GM21723 (cell line): ENCODE data around the gene MRTFB.
A peak's percentile ranks its signal among the peaks of the same experiment; 100 is the strongest.

ENCODE experiments used
- ATAC-seq: cut with Tn5 transposase; IDR thresholded peaks from one replicate; pipeline ENCODE4 v1.9.1; 2021; ENCODE audit warnings: mild to moderate bottlenecking, moderate library complexity; ENCODE audit not compliant: unreplicated experiment

The MRTFB gene

DNA sequence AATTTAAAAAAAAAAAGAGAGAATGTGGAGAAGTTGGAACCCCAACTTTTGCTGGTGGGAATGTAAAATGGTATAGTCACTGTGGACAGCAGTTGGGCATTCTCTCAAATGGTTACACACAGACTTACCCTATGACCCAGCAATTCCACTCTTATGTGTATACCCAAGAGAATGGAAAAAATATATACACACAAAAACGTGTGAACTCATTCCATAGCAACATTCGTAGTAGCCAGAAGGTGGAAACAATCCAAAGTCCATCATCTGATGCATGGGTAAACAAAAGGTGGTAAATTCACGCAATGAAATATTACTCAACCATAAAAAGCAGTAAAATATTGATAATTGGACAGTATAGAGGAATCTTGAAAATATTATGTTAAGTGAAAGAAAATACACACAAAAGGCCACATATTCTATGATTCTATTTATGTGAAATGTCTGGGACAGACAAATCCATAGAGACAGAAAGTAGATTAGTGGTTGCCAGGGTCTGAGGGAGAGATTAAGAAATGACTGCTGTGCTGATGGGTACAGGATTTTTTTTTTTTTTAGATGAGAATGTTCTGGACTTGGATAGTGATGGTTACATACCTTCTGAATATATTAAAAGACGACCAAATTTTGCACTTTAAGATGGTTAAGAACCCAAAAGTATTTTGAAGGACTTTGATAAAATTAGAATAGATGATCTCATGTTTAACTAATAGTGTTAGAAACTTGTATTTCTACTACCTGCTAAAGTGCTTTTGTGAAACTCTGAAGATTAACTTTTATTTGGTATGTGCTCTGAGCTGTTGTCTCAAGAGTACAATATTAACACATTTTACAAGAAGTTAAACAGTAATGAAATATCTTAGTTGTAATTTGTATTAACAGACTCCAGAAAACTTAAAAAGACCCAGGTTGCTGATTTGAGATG lies 60.9 kb downstream of the MRTFB start:
- peak; percentile 23 for ATAC-seq

DNA sequence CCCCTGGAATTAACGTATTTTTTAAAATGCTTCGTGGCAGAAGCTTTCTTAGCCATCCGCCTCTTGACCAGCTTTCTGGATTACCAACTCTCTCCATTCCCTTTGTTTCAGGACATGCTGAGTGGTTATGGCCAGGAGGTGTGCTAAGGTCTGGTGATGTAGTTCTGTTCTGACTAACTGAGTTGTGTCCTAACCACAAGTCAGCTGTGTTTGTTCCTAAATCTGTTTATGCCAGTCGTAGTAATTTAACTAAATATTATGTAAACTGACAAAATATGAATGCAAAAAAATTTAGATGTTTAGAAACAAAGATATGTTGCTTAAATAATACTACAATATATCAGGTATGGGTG lies 61.6 kb downstream of the MRTFB start:
- peak; percentile 81 for ATAC-seq

DNA sequence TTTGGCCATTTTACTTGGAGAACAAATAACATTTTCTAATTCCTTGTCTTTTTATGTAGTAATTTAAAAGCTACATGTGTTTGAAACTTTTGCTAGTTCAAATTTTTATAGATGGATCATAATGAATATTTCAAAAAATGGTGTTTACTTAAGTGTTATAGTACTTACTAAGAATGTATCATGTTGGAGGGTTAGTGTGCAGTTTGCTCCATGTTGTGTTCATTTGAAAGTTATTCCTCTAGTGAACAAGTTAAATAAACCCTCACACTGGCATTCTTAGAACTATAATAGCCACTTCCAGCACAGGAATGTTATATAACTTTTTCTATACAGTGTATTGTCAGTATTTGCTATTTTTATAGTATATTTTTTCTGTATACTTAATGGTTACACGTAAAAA lies 62.8 kb downstream of the MRTFB start:
- no peak for ATAC-seq

DNA sequence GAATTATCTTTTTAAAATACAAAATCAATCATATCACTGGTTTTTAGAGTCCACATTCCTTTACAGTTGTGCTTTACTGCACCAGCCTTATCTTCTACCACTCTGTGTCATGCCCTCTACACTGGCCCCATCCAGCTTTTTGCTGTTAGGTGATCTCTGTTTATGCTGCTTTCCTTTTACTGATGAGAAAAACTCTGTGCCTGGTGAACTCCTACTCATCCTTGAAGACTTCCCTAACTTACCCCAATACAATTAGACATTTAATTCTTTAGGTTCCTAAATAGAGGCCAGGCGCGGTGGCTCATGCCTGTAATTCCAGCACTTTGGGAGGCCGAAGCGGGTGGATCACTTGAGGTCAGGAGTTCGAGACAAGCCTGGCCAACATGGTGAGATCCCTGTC lies 64.6 kb downstream of the MRTFB start:
- no peak for ATAC-seq

DNA sequence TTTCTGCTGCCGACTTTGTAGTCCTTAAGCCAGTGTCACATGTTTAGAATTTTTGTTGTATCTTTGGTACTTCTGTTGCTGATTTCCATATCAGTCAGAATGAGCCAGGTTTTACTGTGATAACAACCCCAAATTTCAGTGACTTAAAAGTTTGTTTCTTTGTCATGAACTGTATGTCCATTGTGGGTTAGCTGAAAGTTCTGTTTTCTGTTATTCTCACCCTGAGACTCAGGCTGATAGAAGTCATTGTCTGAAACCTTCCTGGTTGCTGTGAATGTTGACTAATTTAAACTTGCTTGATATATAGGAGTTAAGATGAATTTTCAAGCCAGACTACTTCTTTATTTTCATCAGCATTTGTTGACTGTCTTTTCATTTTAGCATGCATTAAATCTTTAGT lies 68.8 kb downstream of the MRTFB start:
- ATAC-seq: no peak

DNA sequence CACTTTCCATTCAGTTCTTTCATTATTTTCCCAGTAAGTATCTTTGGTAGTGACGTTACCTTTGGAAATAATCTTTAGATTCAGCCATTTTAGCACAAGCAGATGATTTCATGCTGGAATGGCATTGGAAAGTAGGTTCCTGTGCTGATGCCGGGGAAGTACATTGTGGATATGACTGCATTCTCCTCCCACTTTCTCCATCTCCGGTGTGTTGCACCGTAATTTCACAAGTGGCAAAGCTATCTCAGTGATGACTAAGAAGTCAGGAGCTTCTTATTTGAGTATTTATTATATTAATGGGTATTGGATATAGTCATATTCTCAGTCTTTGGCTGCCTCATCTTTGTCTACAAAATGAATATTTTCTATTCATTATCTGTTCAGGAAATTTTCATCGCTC lies 69.8 kb downstream of the MRTFB start:
- ATAC-seq: no peak

DNA sequence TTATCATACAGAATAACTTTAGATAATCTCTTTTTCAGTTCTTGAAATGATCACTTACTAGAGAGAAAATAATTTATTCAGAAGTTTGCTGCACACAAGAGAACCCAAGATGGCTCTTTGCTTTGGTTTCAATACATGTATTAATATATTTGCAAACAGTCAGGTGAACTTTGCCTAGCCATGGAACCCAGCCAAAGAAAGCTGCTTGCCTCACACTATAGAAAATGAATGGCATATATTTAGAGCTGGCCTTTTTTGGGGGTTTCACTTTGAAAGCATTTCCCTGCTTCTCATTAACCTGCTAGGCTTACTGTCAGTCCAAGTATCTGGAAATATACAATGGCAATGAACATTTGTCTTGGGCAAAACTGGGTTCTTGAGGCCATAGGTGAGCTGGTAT lies 75.3 kb downstream of the MRTFB start:
- no peak for ATAC-seq

DNA sequence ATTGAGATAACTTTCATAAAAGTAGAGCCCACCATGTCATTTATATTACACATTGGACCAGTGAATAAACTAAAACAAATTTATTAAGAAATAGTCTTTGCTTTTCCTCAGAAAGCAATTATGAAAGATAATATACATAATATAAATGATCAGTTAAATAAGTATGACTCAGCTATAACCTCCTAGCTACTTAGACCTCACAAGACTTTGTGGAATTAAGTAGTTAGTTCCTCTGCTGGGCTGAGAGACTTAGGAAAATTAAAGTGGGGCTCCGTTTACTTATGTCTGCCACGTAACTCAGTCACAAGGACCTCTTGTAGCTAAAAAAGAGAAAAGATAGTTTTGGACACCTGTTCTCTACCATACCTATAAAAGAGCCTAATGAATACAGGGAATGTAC lies 76.9 kb downstream of the MRTFB start:
- no peak for ATAC-seq

DNA sequence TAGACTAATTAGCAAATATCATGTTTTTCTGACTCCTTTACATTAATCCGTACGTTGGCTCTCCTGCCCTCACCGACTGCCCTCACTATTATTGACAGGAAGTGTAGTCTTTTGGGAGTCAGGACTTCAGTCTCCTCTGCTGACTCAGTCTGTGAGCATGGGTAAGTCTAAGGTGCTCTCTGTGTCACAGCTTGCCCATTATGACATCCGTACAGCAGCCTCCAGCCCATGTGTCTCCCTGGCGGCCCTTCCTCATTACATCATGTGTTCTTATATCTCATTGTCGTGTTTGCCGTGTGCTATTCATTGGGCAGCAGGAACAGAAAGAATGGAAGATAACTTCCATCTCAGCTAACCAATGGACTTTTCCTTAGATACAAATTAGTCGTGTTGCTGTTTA lies 77.5 kb downstream of the MRTFB start:
- no peak for ATAC-seq

DNA sequence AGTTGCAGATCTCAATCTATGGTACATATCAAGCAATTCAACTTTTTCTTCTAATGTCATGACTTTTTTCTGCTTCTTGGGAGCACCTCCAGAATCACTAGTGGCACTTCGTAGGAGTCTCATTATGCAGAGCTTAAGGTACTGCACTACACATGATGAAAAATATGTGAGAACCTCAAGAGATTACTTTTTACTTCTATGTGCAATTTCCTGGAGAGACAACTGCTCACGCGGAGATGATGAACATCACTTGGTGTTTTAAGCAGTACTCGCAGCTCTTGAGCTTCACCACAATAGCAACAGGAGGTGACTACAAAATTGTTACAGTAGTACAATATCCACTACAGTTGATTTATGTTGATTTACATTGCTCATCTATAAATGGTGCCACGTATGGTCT lies 79.7 kb downstream of the MRTFB start:
- no peak for ATAC-seq

DNA sequence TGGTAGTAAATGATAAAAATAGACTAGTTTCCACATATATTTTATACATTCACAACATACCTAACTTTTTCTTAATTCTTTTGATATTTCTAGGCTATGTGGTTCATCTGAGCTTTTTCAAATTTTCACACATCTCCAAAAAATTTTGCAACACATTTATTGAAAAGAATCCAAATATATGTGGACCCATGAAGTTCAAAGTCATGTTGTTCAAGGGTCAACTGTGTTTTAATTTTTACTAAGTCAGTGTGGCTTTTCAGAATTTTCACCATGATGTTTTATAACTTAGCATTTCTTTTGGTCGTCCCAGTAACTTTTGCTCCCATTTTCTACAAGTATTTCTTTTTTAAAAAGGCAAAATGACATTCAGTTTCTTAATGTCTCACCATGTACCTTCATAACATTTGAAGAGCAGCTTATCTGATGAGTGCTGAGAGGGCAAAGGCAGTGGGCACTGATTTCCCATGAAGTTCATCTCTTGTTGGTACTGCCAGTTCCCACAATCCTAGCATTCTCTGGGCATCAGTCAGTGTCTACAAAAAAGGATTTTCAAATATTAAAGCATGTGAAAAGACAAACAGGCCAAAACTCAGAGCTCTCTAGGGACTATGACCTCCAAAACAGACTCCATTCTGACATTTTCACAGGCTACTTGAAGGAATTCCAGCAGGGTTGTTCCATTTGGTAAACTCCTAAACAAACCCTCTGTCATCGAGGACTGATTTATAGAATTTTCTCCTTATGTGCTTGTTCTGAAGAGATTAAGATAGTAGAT lies 80.3 kb downstream of the MRTFB start:
- no peak for ATAC-seq

DNA sequence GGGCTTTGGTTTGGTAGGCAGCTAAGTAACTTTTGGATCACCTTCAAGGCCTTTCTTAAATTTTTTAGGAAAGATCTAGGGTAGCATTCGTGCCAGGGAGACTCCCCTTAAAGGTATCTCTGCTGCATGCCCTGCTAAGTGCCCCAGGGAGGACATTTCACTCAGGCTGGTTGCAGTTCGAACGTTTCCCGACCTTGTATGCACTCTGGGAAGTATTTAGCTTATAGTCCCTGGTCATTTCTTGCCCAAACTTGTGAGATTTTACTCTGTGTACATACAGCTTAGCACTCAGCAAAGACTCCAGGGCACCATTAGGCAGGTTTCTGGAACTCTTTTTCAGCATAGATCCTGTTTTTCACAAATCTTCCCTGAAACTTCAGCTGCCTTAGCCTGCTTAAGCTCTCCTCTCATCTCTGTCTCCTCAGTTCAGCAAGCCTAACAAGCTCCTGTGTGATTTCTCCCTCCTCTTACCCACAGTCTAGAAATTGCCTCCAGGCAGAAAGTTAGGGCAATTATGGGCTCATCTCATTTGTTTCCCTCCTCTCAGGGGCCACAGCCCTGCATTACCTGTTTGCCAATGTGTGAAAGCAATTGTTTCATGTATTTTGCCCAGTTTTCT lies 84.6 kb downstream of the MRTFB start:
- no peak for ATAC-seq

DNA sequence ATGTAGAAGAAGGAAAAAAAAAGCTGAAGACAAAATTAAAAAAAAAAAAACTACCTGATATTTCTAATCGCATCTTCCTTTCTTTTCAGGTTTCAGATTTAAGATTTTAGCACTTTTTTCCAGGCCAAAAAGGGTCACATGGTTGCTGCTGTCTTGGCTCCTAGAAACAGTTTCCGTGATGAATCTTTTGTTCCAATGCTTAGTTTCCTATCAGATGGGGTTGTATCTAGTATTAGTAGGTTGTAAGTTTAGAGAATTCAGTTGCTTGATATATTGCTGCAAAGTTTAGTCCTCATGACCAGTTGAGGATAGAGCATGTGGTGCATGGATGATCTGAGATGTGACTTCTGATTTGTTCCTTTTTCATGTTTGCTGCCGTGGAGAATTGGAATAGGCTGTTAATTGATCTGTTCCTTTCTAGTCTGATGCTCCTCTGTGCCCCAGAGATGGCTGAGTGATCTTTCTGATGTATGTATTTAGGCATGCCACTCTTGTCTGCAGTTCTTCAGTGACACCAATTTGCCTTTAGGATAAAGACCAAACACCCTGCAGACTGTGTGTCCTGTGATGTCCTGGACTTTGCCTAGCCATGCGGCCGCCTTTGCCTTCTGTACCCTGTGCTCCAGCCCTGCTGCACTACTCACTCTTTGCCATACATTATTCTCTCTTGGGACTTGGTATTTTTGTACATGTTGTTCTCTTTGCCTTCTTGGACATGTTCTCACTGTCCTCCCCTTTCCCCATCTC lies 94.0 kb downstream of the MRTFB start:
- no peak for ATAC-seq

DNA sequence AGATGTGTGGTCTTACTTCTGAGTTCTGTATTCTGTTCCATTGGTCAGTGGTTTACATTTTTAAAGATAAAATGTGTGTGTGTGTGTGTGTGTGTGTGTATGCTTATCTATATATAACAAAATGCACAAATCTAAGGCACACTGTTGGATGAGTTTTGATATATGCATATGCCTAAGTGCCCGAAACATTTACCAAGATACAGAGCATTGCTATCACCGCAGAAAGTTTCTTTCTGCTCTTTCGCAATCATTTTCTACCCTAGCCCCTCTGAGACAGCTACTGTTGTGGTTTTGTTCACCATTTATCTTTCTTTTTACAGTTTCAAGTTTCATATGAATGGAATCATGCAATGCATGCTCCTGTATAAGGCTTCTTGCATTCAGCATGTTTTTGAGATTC lies 97.0 kb downstream of the MRTFB start:
- no peak for ATAC-seq

DNA sequence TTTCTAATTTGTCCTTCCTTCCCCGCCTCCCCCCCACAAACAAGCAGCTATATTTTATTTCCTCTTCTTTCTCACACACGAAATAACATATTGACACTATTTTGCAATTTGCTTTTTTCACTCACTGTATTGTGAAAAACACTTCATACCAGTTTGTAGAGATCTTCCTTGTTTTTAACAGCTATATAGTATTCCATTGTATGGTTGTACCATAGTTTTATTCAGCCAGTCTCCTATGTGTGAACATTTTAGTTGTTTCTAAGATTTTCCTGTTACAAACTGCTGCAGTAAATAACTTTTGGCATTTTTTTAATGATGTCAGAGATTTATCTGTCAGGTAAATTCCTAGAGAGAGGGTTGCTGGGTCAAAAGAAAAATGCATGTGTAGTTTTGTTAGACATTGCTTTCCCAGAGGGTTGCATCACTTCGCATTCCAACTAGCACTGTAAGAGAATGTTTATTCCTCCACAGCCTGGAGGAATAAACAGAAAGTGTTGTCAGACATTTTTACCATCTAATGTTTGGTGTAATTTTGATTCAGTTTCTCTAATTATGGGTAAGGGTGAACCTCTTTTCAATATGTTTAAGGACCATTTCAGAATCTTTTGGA lies 101.2 kb downstream of the MRTFB start:
- no peak for ATAC-seq

DNA sequence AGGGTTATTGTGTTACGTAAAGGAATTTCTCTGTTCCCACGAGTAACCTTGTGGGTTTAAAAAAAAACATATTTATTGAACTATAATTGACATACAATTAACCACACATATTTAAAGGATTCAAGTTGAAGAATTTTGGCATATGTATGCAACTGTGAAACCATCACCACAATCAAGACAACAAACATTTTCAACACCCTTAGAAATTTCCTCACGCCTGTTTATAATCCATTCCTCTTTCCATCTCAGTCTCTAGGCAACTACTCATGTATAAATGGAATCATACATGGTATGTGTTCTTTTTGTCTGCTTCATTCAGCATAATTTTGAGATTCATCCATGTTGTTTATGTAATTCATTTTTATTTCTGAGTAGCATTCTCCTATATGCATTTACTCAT lies 104.0 kb downstream of the MRTFB start:
- ATAC-seq: no peak

DNA sequence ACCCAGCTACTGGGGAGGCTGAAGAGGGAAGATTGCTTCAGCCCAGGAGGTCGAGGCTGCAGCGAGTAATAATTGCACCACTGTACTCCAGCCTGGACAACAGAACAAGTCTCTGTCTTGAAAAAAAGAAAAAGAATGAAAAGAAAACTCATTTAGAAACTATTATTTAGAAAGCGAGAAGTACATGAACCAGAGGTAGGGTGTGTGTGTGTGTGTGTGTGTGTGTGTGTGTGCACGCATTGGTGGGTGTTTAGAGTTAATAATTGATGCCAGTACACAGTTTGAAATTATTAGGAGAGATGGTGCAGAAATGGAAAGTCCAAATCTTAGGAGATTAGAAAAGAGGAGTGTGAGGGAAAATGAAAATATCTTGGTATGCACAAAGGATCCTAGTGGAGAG lies 106.6 kb downstream of the MRTFB start:
- ATAC-seq: no peak

DNA sequence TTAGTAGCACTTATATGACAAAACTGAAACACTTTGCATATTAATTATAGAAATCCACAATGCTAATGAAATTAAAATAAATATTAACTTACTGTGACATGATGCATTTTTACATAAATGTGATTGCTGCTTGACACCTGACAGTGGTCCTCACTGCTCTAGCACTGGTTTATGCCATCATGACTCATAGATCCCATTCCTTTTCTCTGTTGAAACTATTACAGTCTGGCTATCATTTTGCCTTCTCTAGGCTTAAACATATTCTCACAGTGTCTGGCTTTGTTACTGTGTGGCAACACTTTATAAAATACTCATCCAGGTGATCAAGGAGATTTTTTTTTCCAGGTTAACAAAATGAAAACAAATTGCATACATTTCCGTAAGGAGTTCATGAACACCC lies 108.0 kb downstream of the MRTFB start:
- no peak for ATAC-seq

DNA sequence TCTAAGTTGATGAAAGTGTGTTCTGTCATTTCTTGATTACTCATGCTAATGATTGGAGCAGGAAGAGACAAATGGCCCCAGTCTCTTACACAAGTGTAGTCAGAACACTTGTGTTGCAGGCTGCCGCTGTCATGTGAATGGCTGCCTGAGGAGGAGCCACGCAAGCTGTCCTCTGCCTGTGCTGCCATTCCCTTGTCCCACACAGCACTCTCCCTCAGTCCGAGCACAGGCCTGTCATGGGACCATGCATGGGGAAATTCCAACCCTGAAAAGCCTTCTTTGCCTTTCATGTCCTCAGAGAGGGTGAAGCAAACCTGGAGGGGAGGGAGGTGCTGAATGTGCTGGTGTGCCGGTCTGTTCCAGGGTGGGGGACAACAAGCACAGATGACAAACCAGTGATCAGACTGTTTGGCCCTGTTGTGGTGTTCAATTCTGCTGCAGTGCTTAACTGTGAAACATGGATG lies 109.4 kb downstream of the MRTFB start:
- no peak for ATAC-seq

DNA sequence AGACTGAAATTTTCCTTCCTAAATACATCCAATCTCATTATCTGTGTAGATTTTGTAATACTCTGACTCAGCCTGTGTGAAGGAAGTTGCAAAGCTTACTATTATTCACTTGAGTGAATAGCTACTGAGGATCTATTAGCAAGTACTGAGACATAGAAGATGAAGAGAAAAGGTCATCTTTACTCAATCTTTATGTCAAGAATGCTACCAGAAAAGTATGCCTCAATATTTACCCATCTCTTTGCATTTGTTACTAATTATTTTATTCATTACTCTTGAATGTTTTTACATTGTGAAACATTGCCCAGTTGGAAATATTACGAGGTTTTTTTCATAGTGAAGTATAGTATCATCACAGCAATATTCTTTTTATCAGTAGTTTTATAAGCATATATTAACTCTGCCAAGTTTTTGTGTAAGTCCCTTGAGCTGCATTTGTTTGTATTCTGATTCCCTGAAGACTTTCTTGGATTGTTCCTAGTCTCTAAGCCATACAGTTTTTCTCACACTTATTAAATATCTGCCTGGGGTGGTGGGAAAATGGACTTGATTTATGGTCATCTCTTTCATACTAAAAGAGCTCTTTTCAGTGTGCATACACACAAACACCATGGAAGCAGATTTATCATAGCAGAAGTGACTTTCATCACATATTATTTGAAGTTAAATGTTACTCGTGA lies 110.4 kb downstream of the MRTFB start:
- ATAC-seq: no peak
